ENCODE data around the gene RNF114. TPM values are rescaled to one million over a fixed set of nuclear protein-coding genes. Genes with fewer than 3 reads are reported as not detected.
"Not testable (repeated sequence)": the region's sequence is repeated elsewhere in the genome, so short reads cannot be mapped to it uniquely, and the experiment has no call there.

The RNF114 gene
- total RNA-seq, 1 donor from 2014 or later: 74.7 TPM

DNA sequence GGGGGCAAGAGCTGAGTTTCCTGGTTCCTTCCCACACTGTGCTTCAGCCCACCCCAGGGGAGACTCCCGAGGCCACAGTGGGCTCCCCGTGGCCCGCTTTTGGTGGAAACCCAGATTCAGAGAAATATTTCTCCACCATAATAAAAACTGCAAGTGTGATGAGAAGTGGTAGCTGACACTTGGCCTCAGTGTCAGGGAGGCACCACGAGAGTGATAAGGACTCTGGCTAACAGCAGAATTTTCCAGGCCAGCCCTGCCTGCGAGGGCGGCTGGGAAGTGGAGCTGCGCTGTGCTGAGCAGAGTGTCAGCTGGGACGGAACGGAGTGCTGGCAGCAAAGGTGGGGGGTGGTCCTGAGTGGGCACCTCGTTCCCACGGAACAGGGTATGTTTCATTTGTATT is 43.4 kb upstream of the RNF114 start:
- TF ChIP-seq, protein P1, sequence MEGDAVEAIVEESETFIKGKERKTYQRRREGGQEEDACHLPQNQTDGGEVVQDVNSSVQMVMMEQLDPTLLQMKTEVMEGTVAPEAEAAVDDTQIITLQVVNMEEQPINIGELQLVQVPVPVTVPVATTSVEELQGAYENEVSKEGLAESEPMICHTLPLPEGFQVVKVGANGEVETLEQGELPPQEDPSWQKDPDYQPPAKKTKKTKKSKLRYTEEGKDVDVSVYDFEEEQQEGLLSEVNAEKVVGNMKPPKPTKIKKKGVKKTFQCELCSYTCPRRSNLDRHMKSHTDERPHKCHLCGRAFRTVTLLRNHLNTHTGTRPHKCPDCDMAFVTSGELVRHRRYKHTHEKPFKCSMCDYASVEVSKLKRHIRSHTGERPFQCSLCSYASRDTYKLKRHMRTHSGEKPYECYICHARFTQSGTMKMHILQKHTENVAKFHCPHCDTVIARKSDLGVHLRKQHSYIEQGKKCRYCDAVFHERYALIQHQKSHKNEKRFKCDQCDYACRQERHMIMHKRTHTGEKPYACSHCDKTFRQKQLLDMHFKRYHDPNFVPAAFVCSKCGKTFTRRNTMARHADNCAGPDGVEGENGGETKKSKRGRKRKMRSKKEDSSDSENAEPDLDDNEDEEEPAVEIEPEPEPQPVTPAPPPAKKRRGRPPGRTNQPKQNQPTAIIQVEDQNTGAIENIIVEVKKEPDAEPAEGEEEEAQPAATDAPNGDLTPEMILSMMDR (IDR thresholded peaks at IDR 0.05): no peak
- H3K9me3 ChIP-seq: no peaks in the 10 kb centered on the region
- H3K4me3 ChIP-seq: no peak overlapping the region
- H3K4me1 ChIP-seq: peaks cover 66% of the 10 kb centered on the region
- intact Hi-C loops (cut with DNase I): no loop called here
- peak overlapping the region; percentile 42 for H3K27ac ChIP-seq
- no peaks in the 10 kb centered on the region for H3K36me3 ChIP-seq
- DNase-seq (no peak), ATAC-seq (no peak)
- H3K27me3 ChIP-seq: no peaks in the 10 kb centered on the region

- H3K4me3 ChIP-seq: peak overlapping the region; percentile 19
- H3K36me3 ChIP-seq: no peaks in the 10 kb centered on the region
- H3K27me3 ChIP-seq: no peaks in the 10 kb centered on the region
- H3K9me3 ChIP-seq: no peaks in the 10 kb centered on the region
- DNase-seq: no peak
- TF ChIP-seq, protein P1 (IDR thresholded peaks at IDR 0.05): no peak
- H3K27ac ChIP-seq: peak overlapping the region; percentile 42
- intact Hi-C loops (cut with DNase I): no loop called here
- peaks cover 59% of the 10 kb centered on the region for H3K4me1 ChIP-seq
- peak; percentile 8 for ATAC-seq
Measured at GRCh38 chr20:49893242-49894072, 42.7 kb upstream of the RNF114 start.

DNA sequence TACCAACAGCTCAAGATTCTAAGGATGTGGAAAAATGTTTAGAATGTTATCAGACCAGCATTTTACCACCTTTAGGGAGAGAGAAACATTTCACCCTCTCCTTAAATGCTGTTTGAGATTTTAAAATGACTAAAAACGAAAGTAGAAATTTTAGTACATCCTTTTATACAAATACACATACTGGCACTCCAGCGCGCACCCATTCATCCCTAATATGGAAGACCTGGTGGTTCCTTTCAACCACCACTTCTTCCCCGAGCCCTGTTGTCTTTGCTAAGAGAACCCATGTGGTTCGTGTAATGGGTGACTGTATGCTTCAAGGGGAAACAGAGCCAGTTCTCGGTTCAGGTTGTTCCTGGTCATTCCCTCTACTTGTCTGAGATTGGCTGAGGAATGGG is 42.1 kb upstream of the RNF114 start:
- intact Hi-C loops (cut with DNase I): no loop called here
- ATAC-seq: peak; percentile 6
- H3K4me1 ChIP-seq: peaks cover 53% of the 10 kb centered on the region
- no peak for DNase-seq
- TF ChIP-seq, protein P1 (IDR thresholded peaks at IDR 0.05): no peak
- H3K4me3 ChIP-seq: peak overlapping the region; percentile 19
- H3K27me3 ChIP-seq: no peaks in the 10 kb centered on the region
- no peaks in the 10 kb centered on the region for H3K9me3 ChIP-seq
- H3K36me3 ChIP-seq: no peaks in the 10 kb centered on the region
- peak overlapping the region; percentile 42 for H3K27ac ChIP-seq

DNA sequence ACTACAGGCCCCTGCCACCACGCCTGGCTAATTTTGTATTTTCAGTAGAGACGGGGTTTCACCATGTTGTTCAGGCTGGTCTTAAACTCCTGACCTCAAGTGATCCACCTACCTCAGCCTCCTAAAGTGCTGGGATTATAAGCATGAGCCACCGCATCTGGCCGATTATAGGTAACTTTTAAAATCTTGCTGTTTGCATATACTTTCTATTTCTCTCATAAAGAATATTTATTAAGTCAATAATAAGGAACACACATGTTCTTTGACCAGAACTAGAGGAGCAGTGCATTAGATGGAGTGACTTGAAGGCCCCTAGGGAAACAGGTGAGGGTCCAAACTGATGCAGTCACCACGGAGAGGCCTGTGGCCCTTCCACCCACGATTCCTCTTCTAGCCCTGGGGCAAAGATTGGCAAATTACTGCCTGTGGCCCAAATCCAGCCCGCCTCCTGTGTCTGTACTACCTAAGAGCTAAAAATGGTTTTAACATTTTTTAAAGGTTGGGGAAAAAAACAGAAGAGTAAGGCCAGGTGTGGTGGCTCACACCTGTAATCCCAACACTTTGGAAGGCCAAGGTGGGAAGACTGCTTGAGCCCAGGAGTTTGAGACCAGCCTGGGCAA is 40.6 kb upstream of the RNF114 start:
- H3K4me3 ChIP-seq; H3K9me3 ChIP-seq; ATAC-seq; H3K36me3 ChIP-seq; H3K27me3 ChIP-seq; intact Hi-C loops (cut with DNase I); DNase-seq: not testable (repeated sequence)
- H3K4me1 ChIP-seq: peaks cover 38% of the 10 kb centered on the region
- H3K27ac ChIP-seq: peak overlapping the region; percentile 26

GRCh38 chr20:49896204-49896603 is 40.0 kb upstream of the RNF114 start:
- intact Hi-C loops (cut with DNase I): no loop called here
- H3K4me3 ChIP-seq: no peak overlapping the region
- DNase-seq (no peak), ATAC-seq (peak; percentile 72)
- H3K27ac ChIP-seq: peak overlapping the region; percentile 26
- TF ChIP-seq, protein P1 (IDR thresholded peaks at IDR 0.05): no peak
- no peaks in the 10 kb centered on the region for H3K9me3 ChIP-seq
- peaks cover 32% of the 10 kb centered on the region for H3K4me1 ChIP-seq
- no peaks in the 10 kb centered on the region for H3K36me3 ChIP-seq
- no peaks in the 10 kb centered on the region for H3K27me3 ChIP-seq
